ENCODE data around the gene HOXB8.

Gene HOXB8

GRCh38 chr17:48624118-48624517 is 9.0 kb upstream of the HOXB8 start:
- H4K20me1 ChIP-seq (ENCODE audit: insufficient read depth, low read length): no peaks in the 10 kb centered on the region
- no peaks in the 10 kb centered on the region for H3K79me2 ChIP-seq (ENCODE audit: insufficient read depth, low read length)
- H3K9me3 ChIP-seq (ENCODE audit: low read length): no peaks in the 10 kb centered on the region
- H3K9ac ChIP-seq (ENCODE audit: low read length): no peak overlapping the region
- no peaks in the 10 kb centered on the region for H3F3A ChIP-seq (ENCODE audit: insufficient read depth, low read length)
- no peak overlapping the region for H3K4me3 ChIP-seq (ENCODE audit: low read depth, low read length, poor library complexity, severe bottlenecking)
- no peak overlapping the region for H2AFZ ChIP-seq (ENCODE audit: low read length)
- no peaks in the 10 kb centered on the region for H3K9me2 ChIP-seq (ENCODE audit: low read depth, low read length)
- H3K4me2 ChIP-seq (ENCODE audit: low read length): no peak overlapping the region
- no peaks in the 10 kb centered on the region for H3K36me3 ChIP-seq (ENCODE audit: insufficient read depth, low read length)
- H3K27ac ChIP-seq (ENCODE audit: low read depth, low read length, poor library complexity, severe bottlenecking): no peak overlapping the region
- H3K27me3 ChIP-seq (ENCODE audit: insufficient read depth, low read length): peaks cover under 1% of the 10 kb centered on the region; the same call in 1 of the 2 replicates
- no peaks in the 10 kb centered on the region for H3K4me1 ChIP-seq (ENCODE audit: insufficient read depth, low read length, severe bottlenecking)
- no peak for TF ChIP-seq EZH2 (IDR thresholded peaks at IDR 0.05; ENCODE audit: borderline replicate concordance, low read length)
- no peak for TF ChIP-seq CTCF (IDR thresholded peaks at IDR 0.05; ENCODE audit: low read length)

- H3K9ac ChIP-seq (ENCODE audit: low read length): no peak overlapping the region
- H3K79me2 ChIP-seq (ENCODE audit: insufficient read depth, low read length): no peaks in the 10 kb centered on the region
- no peak overlapping the region for H3K4me2 ChIP-seq (ENCODE audit: low read length)
- no peaks in the 10 kb centered on the region for H3K36me3 ChIP-seq (ENCODE audit: insufficient read depth, low read length)
- no peaks in the 10 kb centered on the region for H4K20me1 ChIP-seq (ENCODE audit: insufficient read depth, low read length)
- H2AFZ ChIP-seq (ENCODE audit: low read length): no peak overlapping the region
- H3K4me3 ChIP-seq (ENCODE audit: low read depth, low read length, poor library complexity, severe bottlenecking): no peak overlapping the region
- H3K9me3 ChIP-seq (ENCODE audit: low read length): no peaks in the 10 kb centered on the region
- H3K9me2 ChIP-seq (ENCODE audit: low read depth, low read length): no peaks in the 10 kb centered on the region
- no peak overlapping the region for H3K27ac ChIP-seq (ENCODE audit: low read depth, low read length, poor library complexity, severe bottlenecking)
- no peaks in the 10 kb centered on the region for H3F3A ChIP-seq (ENCODE audit: insufficient read depth, low read length)
- no peak for TF ChIP-seq EZH2 (IDR thresholded peaks at IDR 0.05; ENCODE audit: borderline replicate concordance, low read length)
- no peak for TF ChIP-seq CTCF (IDR thresholded peaks at IDR 0.05; ENCODE audit: low read length)
- peaks cover 4% of the 10 kb centered on the region; the same call in 1 of the 2 replicates for H3K27me3 ChIP-seq (ENCODE audit: insufficient read depth, low read length)
- H3K4me1 ChIP-seq (ENCODE audit: insufficient read depth, low read length, severe bottlenecking): no peaks in the 10 kb centered on the region
Measured at GRCh38 chr17:48623583-48623982, 8.5 kb upstream of the HOXB8 start.

- Histone ChIP-seq H3K9ac (ENCODE audit: low read length) (no peak overlapping the region), H3K4me2 (ENCODE audit: low read length) (no peak overlapping the region), H3K9me3 (ENCODE audit: low read length) (no peaks in the 10 kb centered on the region), H3K36me3 (ENCODE audit: insufficient read depth, low read length) (no peaks in the 10 kb centered on the region), H3K4me3 (ENCODE audit: low read depth, low read length, poor library complexity, severe bottlenecking) (no peak overlapping the region), H2AFZ (ENCODE audit: low read length) (no peak overlapping the region), H3K27ac (ENCODE audit: low read depth, low read length, poor library complexity, severe bottlenecking) (no peak overlapping the region), H3K79me2 (ENCODE audit: insufficient read depth, low read length) (no peaks in the 10 kb centered on the region), H4K20me1 (ENCODE audit: insufficient read depth, low read length) (no peaks in the 10 kb centered on the region), H3K4me1 (ENCODE audit: insufficient read depth, low read length, severe bottlenecking) (no peaks in the 10 kb centered on the region), H3K9me2 (ENCODE audit: low read depth, low read length) (no peaks in the 10 kb centered on the region), H3F3A (ENCODE audit: insufficient read depth, low read length) (no peaks in the 10 kb centered on the region), H3K27me3 (ENCODE audit: insufficient read depth, low read length) (peaks cover 4% of the 10 kb centered on the region)
- TF ChIP-seq CTCF (IDR thresholded peaks at IDR 0.05; ENCODE audit: low read length) (no peak), EZH2 (IDR thresholded peaks at IDR 0.05; ENCODE audit: borderline replicate concordance, low read length) (no peak)
Measured at GRCh38 chr17:48622857-48623256, 7.8 kb upstream of the HOXB8 start.

Data from OCI-LY1 (cell line).